ENCODE data around the gene CERS6.

GRCh38 chr2:168565112-168565511, 109.0 kb downstream of the CERS6 start:
- TF ChIP-seq, protein P1, sequence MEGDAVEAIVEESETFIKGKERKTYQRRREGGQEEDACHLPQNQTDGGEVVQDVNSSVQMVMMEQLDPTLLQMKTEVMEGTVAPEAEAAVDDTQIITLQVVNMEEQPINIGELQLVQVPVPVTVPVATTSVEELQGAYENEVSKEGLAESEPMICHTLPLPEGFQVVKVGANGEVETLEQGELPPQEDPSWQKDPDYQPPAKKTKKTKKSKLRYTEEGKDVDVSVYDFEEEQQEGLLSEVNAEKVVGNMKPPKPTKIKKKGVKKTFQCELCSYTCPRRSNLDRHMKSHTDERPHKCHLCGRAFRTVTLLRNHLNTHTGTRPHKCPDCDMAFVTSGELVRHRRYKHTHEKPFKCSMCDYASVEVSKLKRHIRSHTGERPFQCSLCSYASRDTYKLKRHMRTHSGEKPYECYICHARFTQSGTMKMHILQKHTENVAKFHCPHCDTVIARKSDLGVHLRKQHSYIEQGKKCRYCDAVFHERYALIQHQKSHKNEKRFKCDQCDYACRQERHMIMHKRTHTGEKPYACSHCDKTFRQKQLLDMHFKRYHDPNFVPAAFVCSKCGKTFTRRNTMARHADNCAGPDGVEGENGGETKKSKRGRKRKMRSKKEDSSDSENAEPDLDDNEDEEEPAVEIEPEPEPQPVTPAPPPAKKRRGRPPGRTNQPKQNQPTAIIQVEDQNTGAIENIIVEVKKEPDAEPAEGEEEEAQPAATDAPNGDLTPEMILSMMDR (conservative IDR thresholded peaks at IDR 0.05; ENCODE audit: low read depth in 2 of 2): no peak
- TF ChIP-seq EZH2 (IDR thresholded peaks at IDR 0.05; ENCODE audit: low read depth, unreplicated experiment) (no peak), STAT1 (IDR thresholded peaks at IDR 0.05; ENCODE audit: unreplicated experiment) (no peak)
- TF ChIP-seq, protein P2, sequence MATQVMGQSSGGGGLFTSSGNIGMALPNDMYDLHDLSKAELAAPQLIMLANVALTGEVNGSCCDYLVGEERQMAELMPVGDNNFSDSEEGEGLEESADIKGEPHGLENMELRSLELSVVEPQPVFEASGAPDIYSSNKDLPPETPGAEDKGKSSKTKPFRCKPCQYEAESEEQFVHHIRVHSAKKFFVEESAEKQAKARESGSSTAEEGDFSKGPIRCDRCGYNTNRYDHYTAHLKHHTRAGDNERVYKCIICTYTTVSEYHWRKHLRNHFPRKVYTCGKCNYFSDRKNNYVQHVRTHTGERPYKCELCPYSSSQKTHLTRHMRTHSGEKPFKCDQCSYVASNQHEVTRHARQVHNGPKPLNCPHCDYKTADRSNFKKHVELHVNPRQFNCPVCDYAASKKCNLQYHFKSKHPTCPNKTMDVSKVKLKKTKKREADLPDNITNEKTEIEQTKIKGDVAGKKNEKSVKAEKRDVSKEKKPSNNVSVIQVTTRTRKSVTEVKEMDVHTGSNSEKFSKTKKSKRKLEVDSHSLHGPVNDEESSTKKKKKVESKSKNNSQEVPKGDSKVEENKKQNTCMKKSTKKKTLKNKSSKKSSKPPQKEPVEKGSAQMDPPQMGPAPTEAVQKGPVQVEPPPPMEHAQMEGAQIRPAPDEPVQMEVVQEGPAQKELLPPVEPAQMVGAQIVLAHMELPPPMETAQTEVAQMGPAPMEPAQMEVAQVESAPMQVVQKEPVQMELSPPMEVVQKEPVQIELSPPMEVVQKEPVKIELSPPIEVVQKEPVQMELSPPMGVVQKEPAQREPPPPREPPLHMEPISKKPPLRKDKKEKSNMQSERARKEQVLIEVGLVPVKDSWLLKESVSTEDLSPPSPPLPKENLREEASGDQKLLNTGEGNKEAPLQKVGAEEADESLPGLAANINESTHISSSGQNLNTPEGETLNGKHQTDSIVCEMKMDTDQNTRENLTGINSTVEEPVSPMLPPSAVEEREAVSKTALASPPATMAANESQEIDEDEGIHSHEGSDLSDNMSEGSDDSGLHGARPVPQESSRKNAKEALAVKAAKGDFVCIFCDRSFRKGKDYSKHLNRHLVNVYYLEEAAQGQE (IDR thresholded peaks at IDR 0.05; ENCODE audit: unreplicated experiment): no peak
